SK-N-SH (cell line): Measurements from ENCODE around the gene EDEM2. TPM values are rescaled to one million over a fixed set of nuclear protein-coding genes. Genes with fewer than 3 reads are reported as not detected.

Experiments
- CTCF ChIA-PET: fragments of 300-600, 350-600 bp; formaldehyde crosslinking; extraction: SDS; loops from one replicate; lab custom pipeline; 2021; lab: Yijun Ruan, JAX
- POLR2A ChIA-PET: fragments of 350-600 bp; sonication (Branson Sonifier 250); formaldehyde crosslinking; extraction: SDS; loops from one replicate; lab custom pipeline; 2020; ENCODE audit warnings: antibody characterized with exemption, inconsistent platforms; lab: Yijun Ruan, JAX
- DNase-seq: peaks from one replicate; pipeline ENCODE4 v3.0.0; 2012
- H2AFZ ChIP-seq: fragments of 200-600 bp; sonication (generic); 2 replicates; pipeline ENCODE4 v1.8.1; 2016; ENCODE audit warnings: antibody characterized with exemption, mild to moderate bottlenecking, low read depth
- H3F3A ChIP-seq: fragments of 200-600 bp; sonication (generic); replicated peaks from 2 replicates; pipeline ENCODE3; 2016; ENCODE audit warnings: antibody characterized with exemption, mild to moderate bottlenecking; ENCODE audit not compliant: insufficient read depth
- H3K27ac ChIP-seq, 2 experiments: fragments of 200-500 bp in 1 of 2; fragments of 200-600 bp in 1 of 2; sonication (Bioruptor generic) in 1 of 2; sonication (generic), shearing (Covaris generic) in 1 of 2; 2 replicates each; pipeline versions ENCODE4 v1.5.1 to v1.6.1; 2014 to 2016; ENCODE audit warnings: low read depth in 2 of 2, inconsistent platforms in 1 of 2, low read length in 1 of 2, mild to moderate bottlenecking in 1 of 2, mixed read lengths in 1 of 2
- H3K27me3 ChIP-seq: fragments of 200-600 bp; sonication (generic), shearing (Covaris generic); 2 replicates; pipeline ENCODE4 v1.6.1; 2016; ENCODE audit warnings: mixed run types; ENCODE audit not compliant: insufficient read depth
- H3K36me3 ChIP-seq, 2 experiments: fragments of 200-500 bp in 1 of 2; fragments of 200-600 bp in 1 of 2; sonication (Bioruptor generic) in 1 of 2; sonication (generic) in 1 of 2; replicated peaks in 1 of 2; 2 replicates each; pipeline versions ENCODE3 to v1.5.1; 2014 to 2016; ENCODE audit warnings: low read length in 1 of 2, mild to moderate bottlenecking in 1 of 2; ENCODE audit not compliant: insufficient read depth in 2 of 2, control insufficient read depth in 1 of 2
- H3K4me1 ChIP-seq, 2 experiments: fragments of 200-500 bp in 1 of 2; fragments of 200-600 bp in 1 of 2; sonication (Bioruptor generic) in 1 of 2; sonication (generic), shearing (Covaris generic) in 1 of 2; 2 replicates each; pipeline versions ENCODE4 v1.5.1 to v1.6.1; 2014 to 2016; ENCODE audit warnings: low read depth in 1 of 2, low read length in 1 of 2, mixed run types in 1 of 2; ENCODE audit not compliant: insufficient read depth in 2 of 2, control insufficient read depth in 1 of 2
- H3K4me2 ChIP-seq: fragments of 200-600 bp; sonication (generic), shearing (Covaris generic); 2 replicates; pipeline ENCODE4 v1.6.1; 2017; ENCODE audit warnings: mixed run types
- H3K4me3 ChIP-seq, 2 experiments: fragments of 200-500 bp in 1 of 2; fragments of 200-600 bp in 1 of 2; sonication (Bioruptor generic) in 1 of 2; sonication (generic), shearing (Covaris generic) in 1 of 2; 2 replicates each; pipeline versions ENCODE4 v1.5.1 to v1.8.1; 2014 to 2016; ENCODE audit warnings: low read depth in 2 of 2, inconsistent platforms in 1 of 2, low read length in 1 of 2, mild to moderate bottlenecking in 1 of 2, mixed read lengths in 1 of 2, moderate library complexity in 1 of 2
- H3K79me2 ChIP-seq: fragments of 200-600 bp; sonication (generic); 2 replicates; pipeline ENCODE4 v1.8.1; 2017; ENCODE audit warnings: mild to moderate bottlenecking; ENCODE audit not compliant: insufficient read depth
- H3K9ac ChIP-seq: fragments of 200-600 bp; sonication (generic); 2 replicates; pipeline ENCODE4 v1.6.1; 2017; ENCODE audit warnings: mixed run types
- H3K9me2 ChIP-seq: fragments of 200-600 bp; sonication (generic); 2 replicates; pipeline ENCODE4 v1.6.1; 2017; ENCODE audit warnings: mixed run types
- H3K9me3 ChIP-seq: fragments of 200-600 bp; sonication (generic); 2 replicates; pipeline ENCODE4 v1.6.1; 2017; ENCODE audit warnings: mixed run types, mild to moderate bottlenecking, moderate library complexity
- H4K20me1 ChIP-seq: fragments of 200-600 bp; sonication (generic); 2 replicates; pipeline ENCODE4 v1.6.1; 2017; ENCODE audit warnings: mild to moderate bottlenecking, mixed run types; ENCODE audit not compliant: insufficient read depth
- ELF1 ChIP-seq: IDR thresholded peaks from 2 replicates; pipeline ENCODE4 v1.4.0; 2012
- EZH2phosphoT487 ChIP-seq: fragments of 200-600 bp; sonication (generic); IDR thresholded peaks from 2 replicates; pipeline ENCODE4 v1.6.1; 2017; ENCODE audit warnings: low read depth, mixed run types, mild to moderate bottlenecking, antibody characterized with exemption, moderate library complexity, borderline replicate concordance
- FOSL2 ChIP-seq: IDR thresholded peaks from 2 replicates; pipeline ENCODE4 v1.4.0; 2012; ENCODE audit warnings: low read depth, mild to moderate bottlenecking, moderate library complexity, borderline replicate concordance
- FOXM1 ChIP-seq: IDR thresholded peaks from 2 replicates; pipeline ENCODE4 v1.4.0; 2012; ENCODE audit warnings: low read depth, mild to moderate bottlenecking
- GABPA ChIP-seq: IDR thresholded peaks from 2 replicates; pipeline ENCODE4 v1.4.0; 2012; ENCODE audit warnings: low read depth, mild to moderate bottlenecking
- GATA2 ChIP-seq: sonication (generic); formaldehyde crosslinking; IDR thresholded peaks from 2 replicates; pipeline ENCODE4 v1.5.0; 2020; ENCODE audit warnings: mild to moderate bottlenecking, missing genetic modification reagents
- MEF2A ChIP-seq: IDR thresholded peaks from 2 replicates; pipeline ENCODE4 v1.4.0; 2012; ENCODE audit warnings: low read depth, borderline replicate concordance
- MXI1 ChIP-seq: IDR thresholded peaks from 2 replicates; pipeline ENCODE4 v1.6.1; 2012; ENCODE audit warnings: mild to moderate bottlenecking, low read depth, low read length, improper control_type of control experiment
- NFIC ChIP-seq: IDR thresholded peaks from 2 replicates; pipeline ENCODE4 v1.4.0; 2012; ENCODE audit warnings: borderline replicate concordance
- RAD21 ChIP-seq: IDR thresholded peaks from 2 replicates; pipeline ENCODE4 v1.6.1; 2012; ENCODE audit warnings: mild to moderate bottlenecking, low read length
- RFX5 ChIP-seq: IDR thresholded peaks from 2 replicates; pipeline ENCODE4 v1.6.1; 2012; ENCODE audit warnings: mild to moderate bottlenecking, improper control_type of control experiment, low read length
- RXRA ChIP-seq: IDR thresholded peaks from 2 replicates; pipeline ENCODE4 v1.4.0; 2012; ENCODE audit warnings: low read depth, mild to moderate bottlenecking, borderline replicate concordance
- SIN3A ChIP-seq: IDR thresholded peaks from 2 replicates; pipeline ENCODE4 v1.6.1; 2012; ENCODE audit warnings: low read depth, mild to moderate bottlenecking, low read length, moderate library complexity, borderline replicate concordance
- SMC3 ChIP-seq: IDR thresholded peaks from 2 replicates; pipeline ENCODE4 v1.6.1; 2012; ENCODE audit warnings: low read depth, low read length, improper control_type of control experiment
- TEAD4 ChIP-seq: IDR thresholded peaks from 2 replicates; pipeline ENCODE4 v1.4.0; 2012; ENCODE audit warnings: mild to moderate bottlenecking, borderline replicate concordance; ENCODE audit not compliant: insufficient read depth
- WGBS: methylation state at CpG from one replicate; pipeline ENCODE4 v1.1.6; 2017; ENCODE audit warnings: low lambda C conversion rate; 5-methylcytosine and 5-hydroxymethylcytosine counted together
- polyA plus RNA-seq, 3 experiments: library from polyadenylated mRNA; depleted of rRNA; stranded (reverse); fragments of >200 nt; gene quantifications; 2 replicates each; pipeline ENCODE4 v1.2.3, GENCODE V29; 2012
- TF ChIP-seq, protein P1 (sequence below): fragments of 150-350 bp; IDR thresholded peaks from 2 replicates; pipeline ENCODE4 v1.6.1; 2016; ENCODE audit warnings: mild to moderate bottlenecking, low read depth, low read length
- TF ChIP-seq, protein P2 (sequence below): IDR thresholded peaks from 2 replicates; pipeline ENCODE4 v1.6.1; 2012; ENCODE audit warnings: mild to moderate bottlenecking, low read depth, low read length, moderate library complexity
- TF ChIP-seq, protein P3 (sequence below): IDR thresholded peaks from 2 replicates; pipeline ENCODE4; 2012
- TF ChIP-seq, protein P4 (sequence below): fragments of 150-350 bp; IDR thresholded peaks from 2 replicates; pipeline ENCODE4 v1.6.1; 2017; ENCODE audit warnings: antibody characterized with exemption, low read length, low read depth, borderline replicate concordance
- TF ChIP-seq, protein P5 (sequence below): IDR thresholded peaks from 2 replicates; pipeline ENCODE4 v1.4.0; 2012; ENCODE audit warnings: low read depth

The EDEM2 gene
- polyA plus RNA-seq, 1 of the 3 experiments (the other 2 are of a cell fraction): 34.3 TPM

DNA sequence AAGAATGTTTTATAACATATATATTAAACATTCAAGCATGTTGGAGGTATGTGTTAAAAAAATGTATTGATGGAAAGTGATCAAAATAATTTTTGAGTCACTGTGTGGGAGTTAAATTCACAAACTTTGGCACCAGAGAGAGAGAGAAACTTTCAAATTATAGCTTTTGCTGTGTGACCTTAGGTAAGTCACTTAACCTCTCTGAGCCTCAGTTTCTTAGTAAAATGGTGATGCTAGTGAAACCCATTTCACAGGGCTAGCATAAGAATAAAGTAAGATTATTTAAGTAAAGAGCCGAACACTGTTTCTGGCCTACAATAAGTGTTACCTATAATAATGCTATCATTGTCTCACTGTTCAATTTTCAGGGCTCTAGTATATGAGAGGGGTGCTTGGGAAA lies 20.7 kb upstream of the EDEM2 start:
- no peak overlapping the region for H3K27ac ChIP-seq
- POLR2A ChIA-PET: no interaction called here
- WGBS: 100% methylated on average over 1 of the region's 1 CpG

More for the DNA sequence above, 20.7 kb upstream of the EDEM2 start:
- Histone ChIP-seq H3K9ac (no peak overlapping the region), H3K79me2 (no peaks in the 10 kb centered on the region), H3K9me3 (no peaks in the 10 kb centered on the region), H3K36me3 (no peaks in the 10 kb centered on the region), H4K20me1 (no peaks in the 10 kb centered on the region), H3F3A (peaks cover 9% of the 10 kb centered on the region), H3K9me2 (no peaks in the 10 kb centered on the region), H2AFZ (no peak overlapping the region), H3K27me3 (no peaks in the 10 kb centered on the region), H3K4me3 (no peak overlapping the region), H3K4me1 (peaks cover 0 to 18% of the 10 kb centered on the region in 2 experiments; a peak in 1 of 4 replicates), H3K4me2 (no peak overlapping the region)
- DNase-seq: no peak
- no peak for TF ChIP-seq RAD21
- TF ChIP-seq, protein P1, sequence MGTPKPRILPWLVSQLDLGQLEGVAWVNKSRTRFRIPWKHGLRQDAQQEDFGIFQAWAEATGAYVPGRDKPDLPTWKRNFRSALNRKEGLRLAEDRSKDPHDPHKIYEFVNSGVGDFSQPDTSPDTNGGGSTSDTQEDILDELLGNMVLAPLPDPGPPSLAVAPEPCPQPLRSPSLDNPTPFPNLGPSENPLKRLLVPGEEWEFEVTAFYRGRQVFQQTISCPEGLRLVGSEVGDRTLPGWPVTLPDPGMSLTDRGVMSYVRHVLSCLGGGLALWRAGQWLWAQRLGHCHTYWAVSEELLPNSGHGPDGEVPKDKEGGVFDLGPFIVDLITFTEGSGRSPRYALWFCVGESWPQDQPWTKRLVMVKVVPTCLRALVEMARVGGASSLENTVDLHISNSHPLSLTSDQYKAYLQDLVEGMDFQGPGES: no peak
- no peak for TF ChIP-seq FOXM1
- no peak for TF ChIP-seq SMC3
- no peak for TF ChIP-seq FOSL2
- no peak for TF ChIP-seq RFX5
- TF ChIP-seq, protein P2, sequence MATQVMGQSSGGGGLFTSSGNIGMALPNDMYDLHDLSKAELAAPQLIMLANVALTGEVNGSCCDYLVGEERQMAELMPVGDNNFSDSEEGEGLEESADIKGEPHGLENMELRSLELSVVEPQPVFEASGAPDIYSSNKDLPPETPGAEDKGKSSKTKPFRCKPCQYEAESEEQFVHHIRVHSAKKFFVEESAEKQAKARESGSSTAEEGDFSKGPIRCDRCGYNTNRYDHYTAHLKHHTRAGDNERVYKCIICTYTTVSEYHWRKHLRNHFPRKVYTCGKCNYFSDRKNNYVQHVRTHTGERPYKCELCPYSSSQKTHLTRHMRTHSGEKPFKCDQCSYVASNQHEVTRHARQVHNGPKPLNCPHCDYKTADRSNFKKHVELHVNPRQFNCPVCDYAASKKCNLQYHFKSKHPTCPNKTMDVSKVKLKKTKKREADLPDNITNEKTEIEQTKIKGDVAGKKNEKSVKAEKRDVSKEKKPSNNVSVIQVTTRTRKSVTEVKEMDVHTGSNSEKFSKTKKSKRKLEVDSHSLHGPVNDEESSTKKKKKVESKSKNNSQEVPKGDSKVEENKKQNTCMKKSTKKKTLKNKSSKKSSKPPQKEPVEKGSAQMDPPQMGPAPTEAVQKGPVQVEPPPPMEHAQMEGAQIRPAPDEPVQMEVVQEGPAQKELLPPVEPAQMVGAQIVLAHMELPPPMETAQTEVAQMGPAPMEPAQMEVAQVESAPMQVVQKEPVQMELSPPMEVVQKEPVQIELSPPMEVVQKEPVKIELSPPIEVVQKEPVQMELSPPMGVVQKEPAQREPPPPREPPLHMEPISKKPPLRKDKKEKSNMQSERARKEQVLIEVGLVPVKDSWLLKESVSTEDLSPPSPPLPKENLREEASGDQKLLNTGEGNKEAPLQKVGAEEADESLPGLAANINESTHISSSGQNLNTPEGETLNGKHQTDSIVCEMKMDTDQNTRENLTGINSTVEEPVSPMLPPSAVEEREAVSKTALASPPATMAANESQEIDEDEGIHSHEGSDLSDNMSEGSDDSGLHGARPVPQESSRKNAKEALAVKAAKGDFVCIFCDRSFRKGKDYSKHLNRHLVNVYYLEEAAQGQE: no peak
- no peak for TF ChIP-seq RXRA
- TF ChIP-seq MEF2A: no peak
- no peak for TF ChIP-seq MXI1
- no peak for TF ChIP-seq GATA2 (CRISPR knock-in tag)
- TF ChIP-seq, protein P3, sequence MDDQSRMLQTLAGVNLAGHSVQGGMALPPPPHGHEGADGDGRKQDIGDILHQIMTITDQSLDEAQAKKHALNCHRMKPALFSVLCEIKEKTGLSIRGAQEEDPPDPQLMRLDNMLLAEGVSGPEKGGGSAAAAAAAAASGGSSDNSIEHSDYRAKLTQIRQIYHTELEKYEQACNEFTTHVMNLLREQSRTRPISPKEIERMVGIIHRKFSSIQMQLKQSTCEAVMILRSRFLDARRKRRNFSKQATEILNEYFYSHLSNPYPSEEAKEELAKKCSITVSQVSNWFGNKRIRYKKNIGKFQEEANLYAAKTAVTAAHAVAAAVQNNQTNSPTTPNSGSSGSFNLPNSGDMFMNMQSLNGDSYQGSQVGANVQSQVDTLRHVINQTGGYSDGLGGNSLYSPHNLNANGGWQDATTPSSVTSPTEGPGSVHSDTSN: no peak
- TF ChIP-seq TEAD4: no peak
- no peak for TF ChIP-seq EZH2phosphoT487
- TF ChIP-seq, protein P4, sequence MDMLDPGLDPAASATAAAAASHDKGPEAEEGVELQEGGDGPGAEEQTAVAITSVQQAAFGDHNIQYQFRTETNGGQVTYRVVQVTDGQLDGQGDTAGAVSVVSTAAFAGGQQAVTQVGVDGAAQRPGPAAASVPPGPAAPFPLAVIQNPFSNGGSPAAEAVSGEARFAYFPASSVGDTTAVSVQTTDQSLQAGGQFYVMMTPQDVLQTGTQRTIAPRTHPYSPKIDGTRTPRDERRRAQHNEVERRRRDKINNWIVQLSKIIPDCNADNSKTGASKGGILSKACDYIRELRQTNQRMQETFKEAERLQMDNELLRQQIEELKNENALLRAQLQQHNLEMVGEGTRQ: no peak
- TF ChIP-seq ELF1: no peak
- TF ChIP-seq, protein P5, sequence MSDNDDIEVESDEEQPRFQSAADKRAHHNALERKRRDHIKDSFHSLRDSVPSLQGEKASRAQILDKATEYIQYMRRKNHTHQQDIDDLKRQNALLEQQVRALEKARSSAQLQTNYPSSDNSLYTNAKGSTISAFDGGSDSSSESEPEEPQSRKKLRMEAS: no peak
- TF ChIP-seq GABPA: no peak
- TF ChIP-seq SIN3A: no peak
- TF ChIP-seq NFIC: no peak
- CTCF ChIA-PET: interaction anchor here (0.7 to 2.1 kb wide), 3 partner anchors 23 to 72 kb away, joined by 3 to 5 read pairs (median 4); no protein-coding TSS in a partner anchor
